ENCODE measurements around the gene RBMS3.

DNA sequence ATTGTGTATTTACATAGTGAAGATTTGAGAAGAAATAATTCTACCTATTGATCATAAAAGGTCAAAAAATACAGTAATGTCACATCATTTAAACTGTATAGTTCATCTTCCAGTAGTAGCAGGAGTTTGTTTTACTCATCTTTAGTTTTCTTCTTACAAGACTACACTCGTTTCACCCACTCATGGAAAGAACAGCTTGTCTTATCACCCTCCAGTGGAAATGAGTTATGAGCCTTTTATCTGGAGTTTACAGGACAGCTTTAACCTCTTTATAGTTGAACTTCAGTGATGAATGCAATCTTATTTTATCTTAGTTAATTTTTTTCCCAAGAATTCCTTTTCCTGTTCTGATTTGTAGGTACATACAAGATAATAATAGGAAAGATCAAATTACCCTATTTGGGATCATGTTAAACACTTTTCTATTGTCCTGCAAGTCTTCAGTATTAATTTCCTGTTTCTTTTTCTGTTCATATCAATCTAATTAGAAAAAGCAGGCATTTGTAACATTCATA, 36.8 kb downstream of the RBMS3 start:
- TF ChIP-seq, protein P1, sequence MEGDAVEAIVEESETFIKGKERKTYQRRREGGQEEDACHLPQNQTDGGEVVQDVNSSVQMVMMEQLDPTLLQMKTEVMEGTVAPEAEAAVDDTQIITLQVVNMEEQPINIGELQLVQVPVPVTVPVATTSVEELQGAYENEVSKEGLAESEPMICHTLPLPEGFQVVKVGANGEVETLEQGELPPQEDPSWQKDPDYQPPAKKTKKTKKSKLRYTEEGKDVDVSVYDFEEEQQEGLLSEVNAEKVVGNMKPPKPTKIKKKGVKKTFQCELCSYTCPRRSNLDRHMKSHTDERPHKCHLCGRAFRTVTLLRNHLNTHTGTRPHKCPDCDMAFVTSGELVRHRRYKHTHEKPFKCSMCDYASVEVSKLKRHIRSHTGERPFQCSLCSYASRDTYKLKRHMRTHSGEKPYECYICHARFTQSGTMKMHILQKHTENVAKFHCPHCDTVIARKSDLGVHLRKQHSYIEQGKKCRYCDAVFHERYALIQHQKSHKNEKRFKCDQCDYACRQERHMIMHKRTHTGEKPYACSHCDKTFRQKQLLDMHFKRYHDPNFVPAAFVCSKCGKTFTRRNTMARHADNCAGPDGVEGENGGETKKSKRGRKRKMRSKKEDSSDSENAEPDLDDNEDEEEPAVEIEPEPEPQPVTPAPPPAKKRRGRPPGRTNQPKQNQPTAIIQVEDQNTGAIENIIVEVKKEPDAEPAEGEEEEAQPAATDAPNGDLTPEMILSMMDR (IDR thresholded peaks at IDR 0.05; ENCODE audit: poor library complexity) = no peak
- TF ChIP-seq EZH2 (IDR thresholded peaks at IDR 0.05; ENCODE audit: borderline replicate concordance) (no peak), EZH2phosphoT487 (IDR thresholded peaks at IDR 0.05; ENCODE audit: low read depth, severe bottlenecking, unreplicated experiment) (no peak)

Data from hepatocyte (in vitro differentiated cells).